Glutamatergic neuron (in vitro differentiated cells): ENCODE measurements around the gene SEC16B. TPM values are rescaled to one million over a fixed set of nuclear protein-coding genes. Genes with fewer than 3 reads are reported as not detected.

Source experiments
- DNase-seq: peaks from one replicate; pipeline ENCODE4 v3.0.0; 2022
- H3K27ac Mint-ChIP-seq: one replicate; pipeline ENCODE4 v1.8.0; 2020; ENCODE audit warnings: mild to moderate bottlenecking, mixed read lengths, inconsistent platforms; ENCODE audit not compliant: unreplicated experiment
- H3K27me3 Mint-ChIP-seq: one replicate; pipeline ENCODE4 v1.8.0; 2020; ENCODE audit warnings: mild to moderate bottlenecking, moderate library complexity, mixed read lengths, inconsistent platforms; ENCODE audit not compliant: unreplicated experiment
- H3K36me3 Mint-ChIP-seq: one replicate; pipeline ENCODE4 v1.8.0; 2020; ENCODE audit warnings: mild to moderate bottlenecking, mixed read lengths, inconsistent platforms; ENCODE audit not compliant: unreplicated experiment
- H3K4me1 Mint-ChIP-seq: one replicate; pipeline ENCODE4 v1.8.0; 2020; ENCODE audit warnings: mild to moderate bottlenecking, low read depth, mixed read lengths, inconsistent platforms; ENCODE audit not compliant: unreplicated experiment
- H3K4me3 Mint-ChIP-seq: one replicate; pipeline ENCODE4 v1.8.0; 2020; ENCODE audit warnings: mild to moderate bottlenecking, mixed read lengths, inconsistent platforms; ENCODE audit not compliant: unreplicated experiment
- H3K9me3 Mint-ChIP-seq: one replicate; pipeline ENCODE4 v1.8.0; 2020; ENCODE audit warnings: mild to moderate bottlenecking, moderate library complexity, mixed read lengths, inconsistent platforms; ENCODE audit not compliant: unreplicated experiment
- total RNA-seq: library from RNA; stranded (reverse); fragmentation: NEBNext Ultra II Directional; extraction: Animal tissue kit (Norgen Biotek cat#: 25700); gene quantifications from one replicate; pipeline ENCODE4 v1.2.1, GENCODE V29; 2021; ENCODE audit not compliant: unreplicated experiment
- TF ChIP-seq, protein P1 (sequence below): fragments of 200-600 bp; sonication (generic); IDR thresholded peaks from one replicate; pipeline ENCODE4 v1.5.0; 2021; ENCODE audit not compliant: partially characterized antibody, unreplicated experiment

SEC16B gene
- total RNA-seq, 1 donor from 2014 or later, result 0.93 TPM

DNA sequence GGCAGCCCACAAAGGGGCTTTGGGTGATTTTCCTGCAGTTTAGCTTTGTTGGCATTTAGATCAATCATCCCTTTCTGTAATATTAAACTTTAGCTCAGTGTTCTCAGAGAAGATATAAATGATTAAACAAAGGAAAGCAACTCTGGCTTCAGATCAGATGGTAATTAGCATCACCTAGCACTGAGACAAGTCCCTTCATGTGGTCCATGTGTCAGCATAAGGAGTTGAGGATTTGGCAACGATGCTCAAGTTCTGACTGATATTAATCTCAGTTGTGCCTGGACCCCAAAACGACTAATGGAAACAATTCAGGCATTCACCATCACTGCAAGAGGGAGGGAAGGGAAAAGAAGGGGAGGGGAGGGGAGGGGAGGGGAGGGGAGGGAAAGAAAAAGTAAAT lies 60.4 kb downstream of the SEC16B start:
- no peak for DNase-seq
- H3K27ac Mint-ChIP-seq, result no peak overlapping the region
- H3K36me3 Mint-ChIP-seq, result peaks cover 5% of the 10 kb centered on the region
- no peak overlapping the region for H3K4me3 Mint-ChIP-seq
- H3K4me1 Mint-ChIP-seq, result no peaks in the 10 kb centered on the region
- TF ChIP-seq, protein P1, sequence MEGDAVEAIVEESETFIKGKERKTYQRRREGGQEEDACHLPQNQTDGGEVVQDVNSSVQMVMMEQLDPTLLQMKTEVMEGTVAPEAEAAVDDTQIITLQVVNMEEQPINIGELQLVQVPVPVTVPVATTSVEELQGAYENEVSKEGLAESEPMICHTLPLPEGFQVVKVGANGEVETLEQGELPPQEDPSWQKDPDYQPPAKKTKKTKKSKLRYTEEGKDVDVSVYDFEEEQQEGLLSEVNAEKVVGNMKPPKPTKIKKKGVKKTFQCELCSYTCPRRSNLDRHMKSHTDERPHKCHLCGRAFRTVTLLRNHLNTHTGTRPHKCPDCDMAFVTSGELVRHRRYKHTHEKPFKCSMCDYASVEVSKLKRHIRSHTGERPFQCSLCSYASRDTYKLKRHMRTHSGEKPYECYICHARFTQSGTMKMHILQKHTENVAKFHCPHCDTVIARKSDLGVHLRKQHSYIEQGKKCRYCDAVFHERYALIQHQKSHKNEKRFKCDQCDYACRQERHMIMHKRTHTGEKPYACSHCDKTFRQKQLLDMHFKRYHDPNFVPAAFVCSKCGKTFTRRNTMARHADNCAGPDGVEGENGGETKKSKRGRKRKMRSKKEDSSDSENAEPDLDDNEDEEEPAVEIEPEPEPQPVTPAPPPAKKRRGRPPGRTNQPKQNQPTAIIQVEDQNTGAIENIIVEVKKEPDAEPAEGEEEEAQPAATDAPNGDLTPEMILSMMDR, result no peak
- peaks cover 5% of the 10 kb centered on the region for H3K27me3 Mint-ChIP-seq
- no peaks in the 10 kb centered on the region for H3K9me3 Mint-ChIP-seq

DNA sequence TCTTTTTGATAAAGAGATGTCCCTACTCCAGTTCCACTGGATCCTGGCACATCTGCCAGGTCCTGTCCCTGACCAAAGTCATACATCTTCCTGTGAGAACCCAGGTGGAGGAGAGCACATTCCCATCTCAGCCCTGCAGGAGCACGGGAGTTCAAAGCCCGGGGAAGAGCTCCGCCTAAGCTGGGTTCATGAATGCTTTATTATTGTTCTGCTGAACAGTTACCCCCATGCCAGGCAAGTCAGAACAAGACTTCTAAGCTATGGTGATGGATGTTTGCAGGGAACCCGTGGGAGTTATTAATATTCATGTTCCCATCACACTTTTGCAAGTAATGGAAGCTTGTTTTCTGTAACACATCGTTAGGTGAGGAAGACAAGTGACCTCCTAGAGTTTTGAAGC lies 62.9 kb downstream of the SEC16B start:
- no peak overlapping the region for H3K27ac Mint-ChIP-seq
- no peak for DNase-seq
- TF ChIP-seq, protein P1, result no peak
- no peak overlapping the region for H3K4me3 Mint-ChIP-seq
- no peaks in the 10 kb centered on the region for H3K9me3 Mint-ChIP-seq
- peaks cover 1% of the 10 kb centered on the region for H3K4me1 Mint-ChIP-seq
- peaks cover 5% of the 10 kb centered on the region for H3K36me3 Mint-ChIP-seq
- H3K27me3 Mint-ChIP-seq, result peaks cover 4% of the 10 kb centered on the region

DNA sequence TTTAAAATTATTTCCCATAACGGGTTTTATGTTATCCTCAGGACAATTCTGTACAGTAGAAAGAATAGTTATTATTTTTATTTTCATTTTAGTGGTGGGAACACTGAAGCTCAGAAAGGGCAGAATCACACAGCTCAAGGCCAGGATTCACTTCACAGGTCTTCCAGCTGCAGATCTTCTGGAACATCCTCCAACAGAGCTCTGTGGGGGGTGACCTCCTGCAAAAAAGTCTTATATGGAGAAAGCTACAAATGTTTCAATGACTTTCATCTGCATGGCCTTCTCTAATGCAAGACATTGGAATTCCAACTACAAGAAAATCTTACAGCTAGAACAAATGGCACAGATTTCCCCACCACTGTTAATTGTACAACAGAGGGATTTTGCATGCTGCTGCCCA lies 64.2 kb downstream of the SEC16B start:
- TF ChIP-seq, protein P1, result no peak
- Mint-ChIP-seq H3K9me3 (no peaks in the 10 kb centered on the region), H3K4me3 (no peak overlapping the region), H3K4me1 (peaks cover 1% of the 10 kb centered on the region), H3K36me3 (peaks cover 5% of the 10 kb centered on the region), H3K27me3 (peaks cover 4% of the 10 kb centered on the region), H3K27ac (no peak overlapping the region)
- no peak for DNase-seq

DNA sequence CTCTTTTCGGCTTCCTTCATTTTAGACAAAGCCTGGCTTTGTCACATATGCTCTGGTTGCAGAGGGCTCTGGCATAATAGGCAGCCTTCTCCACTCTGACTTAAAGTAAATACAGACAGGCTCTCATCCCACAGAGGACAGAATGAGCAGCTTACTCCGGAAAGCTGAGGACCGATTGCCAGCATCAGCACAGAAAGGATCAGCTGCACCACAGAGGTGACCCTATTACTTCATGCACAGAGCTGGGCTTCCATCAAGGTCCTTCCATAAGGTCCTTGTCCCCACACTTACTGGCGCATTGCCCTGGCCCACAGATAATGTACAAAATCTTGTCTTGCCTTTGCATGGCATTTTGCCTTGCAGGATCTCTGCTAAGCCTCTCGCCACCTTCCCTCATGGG lies 67.6 kb downstream of the SEC16B start:
- H3K36me3 Mint-ChIP-seq, result no peaks in the 10 kb centered on the region
- H3K27me3 Mint-ChIP-seq, result no peaks in the 10 kb centered on the region
- no peaks in the 10 kb centered on the region for H3K9me3 Mint-ChIP-seq
- DNase-seq, result no peak
- no peak overlapping the region for H3K27ac Mint-ChIP-seq
- TF ChIP-seq, protein P1, result no peak
- peaks cover 1% of the 10 kb centered on the region for H3K4me1 Mint-ChIP-seq
- H3K4me3 Mint-ChIP-seq, result no peak overlapping the region

DNA sequence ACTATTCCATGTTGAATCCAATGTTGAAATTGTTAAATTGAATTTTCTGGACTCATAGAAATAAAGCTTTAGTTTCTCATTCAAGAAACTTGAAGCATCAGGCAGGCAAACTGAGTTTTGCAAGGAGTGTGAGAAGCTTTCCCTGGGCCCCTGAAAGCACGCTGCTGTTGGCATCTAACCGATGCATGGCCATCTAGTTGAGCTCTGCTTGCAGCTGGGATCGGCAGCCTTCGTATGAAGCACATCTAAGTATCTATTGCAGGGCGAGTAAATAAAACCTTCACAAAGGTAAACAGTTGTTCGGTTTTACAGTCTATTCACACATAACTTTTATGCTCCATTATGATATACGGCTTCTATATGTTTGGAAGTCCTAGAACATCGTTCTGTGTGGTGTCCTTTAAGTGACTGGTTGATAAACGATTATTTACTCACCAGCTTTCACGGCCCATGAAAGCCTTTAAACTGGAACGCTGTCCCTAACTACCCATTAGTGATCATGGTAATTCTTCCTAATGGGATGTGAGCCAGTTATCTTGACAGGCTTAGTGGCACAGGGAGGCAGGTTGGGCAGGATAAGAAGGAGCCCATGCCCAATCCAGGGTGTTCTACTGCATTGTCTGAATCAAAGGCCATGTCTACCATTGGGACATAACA lies 71.7 kb downstream of the SEC16B start:
- H3K4me1 Mint-ChIP-seq, result peaks cover 1% of the 10 kb centered on the region
- no peak for DNase-seq
- no peaks in the 10 kb centered on the region for H3K9me3 Mint-ChIP-seq
- TF ChIP-seq, protein P1, result no peak
- no peaks in the 10 kb centered on the region for H3K36me3 Mint-ChIP-seq
- H3K4me3 Mint-ChIP-seq, result no peak overlapping the region
- no peak overlapping the region for H3K27ac Mint-ChIP-seq
- no peaks in the 10 kb centered on the region for H3K27me3 Mint-ChIP-seq
